HG02981 (cell line): ENCODE measurements around the gene CHAT.

Experiments
- ATAC-seq: cut with Tn5 transposase; IDR thresholded peaks from one replicate; pipeline ENCODE4 v1.9.1; 2021; ENCODE audit warnings: mild to moderate bottlenecking, moderate library complexity; ENCODE audit not compliant: unreplicated experiment

The CHAT gene

DNA sequence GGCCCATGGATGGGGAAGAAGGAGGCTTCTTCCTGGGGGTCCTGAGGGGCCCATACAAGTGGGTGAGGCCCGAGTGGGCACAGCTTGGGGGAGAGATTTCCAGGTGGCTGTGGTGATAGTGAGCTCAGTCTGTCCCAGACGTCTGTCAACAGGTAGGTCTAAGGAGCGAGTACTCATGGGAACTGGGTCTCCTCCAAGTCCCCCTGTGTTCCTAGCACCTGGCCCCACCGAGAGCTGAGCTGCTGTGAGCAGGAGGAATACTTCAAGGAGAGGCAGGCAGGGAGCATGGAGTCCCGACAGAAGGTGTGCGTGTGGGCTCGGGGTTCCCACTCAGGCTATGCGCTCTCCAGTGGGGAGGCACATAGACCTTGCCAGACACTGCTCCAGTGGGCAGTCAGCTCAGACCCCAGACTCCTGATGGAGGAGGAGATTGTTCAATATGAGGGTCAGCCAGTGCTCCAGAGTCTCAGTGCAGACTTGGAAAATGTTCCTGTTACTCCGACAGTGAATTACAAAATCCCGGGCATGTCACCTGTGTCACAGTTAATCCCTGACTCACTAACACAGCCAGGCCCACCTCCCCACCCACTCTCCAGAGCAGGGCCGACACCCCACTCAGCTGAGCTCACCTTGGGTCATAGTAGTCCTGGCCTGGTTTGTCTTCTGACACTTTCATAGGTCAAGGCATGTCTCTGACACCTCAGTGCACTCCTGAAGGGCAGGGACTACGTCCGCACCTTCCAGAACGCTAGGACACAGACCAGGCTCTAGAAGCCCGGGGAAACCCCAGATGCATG is 37.4 kb downstream of the CHAT start:
- ATAC-seq, result no peak

DNA sequence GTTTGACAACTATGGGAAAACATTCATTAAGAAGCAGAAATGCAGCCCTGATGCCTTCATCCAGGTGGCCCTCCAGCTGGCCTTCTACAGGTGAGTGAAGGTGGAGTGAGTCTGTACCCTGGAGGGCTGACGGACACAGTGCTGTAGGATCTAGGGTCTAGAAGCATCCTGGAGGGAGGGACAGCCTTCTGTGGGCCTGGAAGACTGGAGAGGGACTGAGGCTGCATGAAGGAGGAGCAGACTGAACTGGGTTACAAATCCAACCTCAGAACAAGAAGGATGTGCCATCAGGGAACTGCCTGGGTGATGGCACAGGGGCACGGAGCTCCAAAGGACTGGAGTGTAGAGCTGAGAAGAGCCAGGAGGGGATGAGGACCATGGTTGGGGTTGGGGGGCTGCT is 38.1 kb downstream of the CHAT start:
- ATAC-seq, result no peak

DNA sequence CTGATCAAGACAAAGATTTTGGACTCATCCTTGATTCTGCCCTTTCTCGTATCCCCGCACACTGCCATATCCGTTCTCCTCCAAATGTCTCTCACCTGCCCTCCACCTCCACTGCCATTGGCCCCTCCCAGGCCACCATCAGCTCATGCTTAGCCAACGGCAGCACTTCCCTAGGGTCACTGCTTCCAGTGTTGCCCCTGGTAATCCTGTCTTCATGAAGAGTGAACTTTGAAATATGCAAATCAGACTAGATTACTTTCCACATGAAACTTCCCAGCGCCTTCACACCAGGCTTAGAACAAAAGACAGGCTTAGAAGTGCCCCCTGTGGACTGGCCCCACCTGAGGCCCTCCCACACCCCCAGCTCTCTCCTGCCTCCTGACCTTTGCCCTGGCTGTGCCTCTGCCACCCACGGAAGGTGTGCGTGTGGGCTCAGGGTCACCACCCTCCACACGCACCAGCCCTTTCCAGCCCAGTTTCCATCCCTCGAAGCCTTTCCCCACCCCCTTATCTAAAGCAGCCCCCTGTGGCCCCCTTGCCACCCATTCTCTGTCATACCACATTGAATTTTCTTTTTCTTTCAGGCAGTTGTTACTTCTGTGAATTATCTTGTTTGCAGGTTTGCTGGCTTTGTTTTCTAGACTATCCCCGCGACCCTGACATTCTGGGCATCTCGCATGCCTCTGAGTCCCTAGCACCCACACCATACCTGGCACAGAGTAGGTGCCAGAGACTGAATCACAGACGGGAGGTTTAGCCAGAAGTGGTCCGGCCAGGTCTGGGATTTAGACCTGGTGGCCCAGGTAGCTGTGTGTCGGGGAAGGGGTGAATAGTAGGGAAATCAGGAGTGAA is 38.8 kb downstream of the CHAT start:
- no peak for ATAC-seq

DNA sequence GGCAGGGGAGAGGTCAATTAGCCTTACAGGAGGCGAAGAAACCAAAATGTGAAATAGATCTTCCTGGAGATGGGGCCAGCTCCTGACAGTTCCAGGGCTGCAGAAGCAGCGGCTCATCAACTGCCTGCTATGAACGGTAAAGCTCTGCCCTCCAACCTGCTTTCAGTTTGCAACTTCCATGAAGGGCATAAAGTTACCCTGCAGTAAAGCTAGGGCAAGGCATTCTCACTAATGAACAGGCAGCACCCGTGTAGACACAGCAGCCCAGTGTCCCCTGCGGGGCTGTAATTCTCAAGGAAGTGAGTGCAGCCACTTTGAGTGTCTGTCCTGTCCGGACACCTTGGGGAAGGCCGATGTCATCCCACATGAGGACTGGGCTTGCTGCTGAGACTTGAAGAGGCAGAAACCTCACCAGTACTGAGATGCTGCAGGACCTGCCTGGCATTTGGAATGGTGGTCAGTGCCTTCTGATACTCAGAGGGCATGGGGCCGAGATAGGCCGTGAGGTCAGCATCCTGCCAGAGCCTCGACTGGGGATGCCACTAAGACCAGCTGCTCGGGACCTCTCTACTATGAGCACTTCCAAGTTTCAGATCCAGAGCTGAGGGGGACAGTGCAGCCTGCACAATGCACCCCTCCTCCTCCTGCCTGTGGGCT is 39.6 kb downstream of the CHAT start:
- no peak for ATAC-seq

DNA sequence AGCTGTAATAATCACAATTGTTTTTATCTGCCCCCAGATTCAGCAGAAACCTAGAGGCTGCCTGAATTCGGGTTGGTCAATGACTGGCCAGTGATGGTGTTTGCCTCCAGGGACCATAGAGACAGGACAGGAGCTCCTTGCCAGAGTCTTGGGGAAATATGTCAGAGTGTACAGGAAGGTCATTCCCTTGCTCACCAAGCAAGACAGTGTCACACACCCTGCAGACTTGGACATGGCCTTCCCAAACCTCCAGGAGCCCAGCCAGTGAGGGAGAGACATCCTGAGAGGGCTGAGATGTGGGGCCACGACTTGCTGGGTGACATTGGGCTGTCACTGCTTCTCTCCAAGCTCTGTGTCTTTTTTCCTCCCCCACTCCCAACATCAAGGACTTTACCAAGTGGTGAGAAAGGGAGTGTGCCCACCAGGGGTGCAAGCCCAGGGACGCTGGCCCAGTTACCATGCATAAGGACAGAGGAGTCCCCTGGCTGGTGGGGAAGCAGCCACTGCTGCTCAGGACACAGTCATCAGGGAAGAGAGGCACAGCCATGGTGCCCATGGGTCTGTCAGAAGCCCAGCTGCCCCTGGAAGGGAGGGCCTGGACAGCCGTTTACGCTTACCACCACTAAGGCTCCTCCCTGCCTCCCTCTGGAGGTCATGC is 40.3 kb downstream of the CHAT start:
- no peak for ATAC-seq

DNA sequence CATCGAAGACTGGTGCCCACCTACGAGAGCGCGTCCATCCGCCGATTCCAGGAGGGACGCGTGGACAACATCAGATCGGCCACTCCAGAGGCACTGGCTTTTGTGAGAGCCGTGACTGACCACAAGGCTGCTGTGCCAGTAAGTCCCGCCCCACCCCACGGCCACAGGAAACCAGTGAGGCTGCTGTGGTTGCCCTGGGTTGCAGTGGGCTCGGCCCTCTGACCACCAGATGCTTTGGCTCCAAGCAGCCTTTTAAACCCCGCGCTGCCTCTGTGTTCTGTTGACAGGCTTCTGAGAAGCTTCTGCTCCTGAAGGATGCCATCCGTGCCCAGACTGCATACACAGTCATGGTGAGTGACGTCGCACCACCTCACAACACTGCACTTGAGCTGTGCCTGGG is 41.3 kb downstream of the CHAT start:
- ATAC-seq, result no peak

DNA sequence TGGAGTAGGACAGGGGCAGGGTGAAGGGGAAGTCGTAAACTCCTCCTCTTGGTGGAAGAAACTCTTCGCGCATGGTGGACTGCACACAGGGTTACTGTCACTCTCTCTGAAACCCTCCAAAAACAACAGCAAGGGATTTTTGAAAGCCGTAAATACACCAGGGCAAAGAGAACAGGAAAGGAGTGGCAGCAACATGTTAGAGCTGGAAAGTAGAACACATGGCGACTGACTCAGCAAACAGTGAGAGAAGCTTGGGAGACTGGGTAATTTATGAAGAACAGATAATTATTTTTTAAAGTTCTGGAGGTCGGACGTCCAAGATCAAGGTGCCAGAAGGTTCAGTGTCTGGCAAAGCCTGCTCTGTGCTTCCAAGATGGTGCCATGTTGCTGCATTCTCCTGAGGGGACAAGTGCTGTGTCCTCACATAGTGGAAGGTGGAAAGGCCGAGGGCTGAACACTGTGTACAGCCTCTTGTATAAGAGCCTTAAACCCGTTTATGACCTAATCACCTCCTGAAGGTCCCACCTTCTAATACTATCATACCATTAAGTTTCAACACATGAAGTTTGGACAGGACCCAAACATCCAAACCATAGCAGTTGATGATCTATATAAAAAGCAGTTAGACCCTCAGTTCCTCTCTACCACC is 43.1 kb downstream of the CHAT start:
- ATAC-seq, result no peak

DNA sequence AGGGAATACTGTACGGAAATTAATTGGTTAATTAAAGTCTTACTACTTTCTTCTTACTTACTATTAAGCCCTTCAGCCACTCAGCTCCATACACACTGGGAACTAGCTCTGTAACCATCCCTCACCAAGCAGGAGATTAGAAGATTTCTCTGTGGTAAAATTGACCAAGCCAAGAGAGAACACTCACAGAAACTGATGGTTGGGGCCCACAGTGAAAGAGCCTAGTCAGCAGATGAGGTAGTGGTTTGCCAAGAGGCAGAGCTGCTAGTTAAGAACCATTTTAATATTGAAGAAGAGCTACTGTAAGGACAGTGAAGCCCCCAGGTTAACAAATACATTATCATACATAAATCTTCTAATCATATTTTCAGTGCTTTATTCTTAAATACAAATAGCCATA is 43.8 kb downstream of the CHAT start:
- ATAC-seq, result no peak

DNA sequence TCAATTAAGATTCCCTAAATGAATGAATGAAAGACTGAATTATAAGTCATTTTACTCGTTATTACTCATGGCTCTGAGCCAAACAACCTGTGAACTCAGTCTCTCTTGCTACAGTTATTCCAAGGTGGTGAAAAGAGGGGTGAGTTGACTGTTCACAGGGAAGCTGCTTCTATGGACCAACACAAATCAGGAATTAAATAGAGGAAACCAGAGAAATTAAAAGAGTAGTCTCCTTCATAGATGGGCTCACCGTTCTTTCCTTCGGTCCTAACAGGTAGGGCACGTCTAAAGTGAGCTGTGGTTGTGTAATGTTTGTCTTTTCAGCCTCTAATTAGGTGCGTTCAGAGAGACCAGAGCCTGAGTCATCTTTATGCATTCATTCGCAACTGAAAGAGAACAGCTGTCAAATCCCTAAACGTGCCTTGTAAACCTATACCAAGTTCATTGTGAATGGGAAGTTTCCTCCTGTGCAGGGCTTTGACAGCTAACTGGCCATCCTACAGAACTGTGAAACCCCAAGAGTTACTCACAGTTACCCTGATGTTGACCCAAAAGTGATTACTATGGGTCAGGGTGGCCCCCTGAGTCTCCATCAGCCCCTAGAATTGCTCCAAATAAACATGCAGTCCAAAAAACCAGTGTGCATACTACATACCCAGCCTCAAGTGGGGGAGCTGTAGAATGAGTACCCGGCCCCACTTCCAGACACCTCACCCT is 47.5 kb downstream of the CHAT start:
- ATAC-seq, result no peak

DNA sequence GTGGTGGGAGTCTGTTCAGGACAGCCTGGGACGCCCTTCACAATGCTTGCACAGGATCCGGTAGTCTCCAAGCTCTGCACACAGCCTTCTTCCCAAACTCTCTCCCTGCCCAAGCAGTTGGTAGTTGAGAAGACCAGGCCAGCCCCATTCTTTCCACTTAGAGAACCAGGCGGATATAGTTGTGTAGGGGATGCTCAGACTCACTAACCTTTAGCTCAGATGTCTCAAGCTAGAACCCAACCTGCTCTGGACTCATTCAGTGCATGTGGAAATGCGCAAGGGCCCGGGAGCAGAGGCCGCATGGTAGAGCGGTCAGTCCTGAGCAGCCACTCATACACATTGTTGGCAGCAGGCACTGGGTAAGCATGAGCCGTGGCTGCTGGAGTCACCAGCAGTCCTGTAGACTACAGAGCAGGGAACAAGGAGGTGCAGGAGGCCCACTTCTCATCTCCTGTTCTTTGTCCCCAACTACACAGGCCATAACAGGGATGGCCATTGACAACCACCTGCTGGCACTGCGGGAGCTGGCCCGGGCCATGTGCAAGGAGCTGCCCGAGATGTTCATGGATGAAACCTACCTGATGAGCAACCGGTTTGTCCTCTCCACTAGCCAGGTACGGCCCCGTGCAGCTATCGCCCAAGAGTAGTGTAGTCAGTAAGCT is 48.5 kb downstream of the CHAT start:
- no peak for ATAC-seq

DNA sequence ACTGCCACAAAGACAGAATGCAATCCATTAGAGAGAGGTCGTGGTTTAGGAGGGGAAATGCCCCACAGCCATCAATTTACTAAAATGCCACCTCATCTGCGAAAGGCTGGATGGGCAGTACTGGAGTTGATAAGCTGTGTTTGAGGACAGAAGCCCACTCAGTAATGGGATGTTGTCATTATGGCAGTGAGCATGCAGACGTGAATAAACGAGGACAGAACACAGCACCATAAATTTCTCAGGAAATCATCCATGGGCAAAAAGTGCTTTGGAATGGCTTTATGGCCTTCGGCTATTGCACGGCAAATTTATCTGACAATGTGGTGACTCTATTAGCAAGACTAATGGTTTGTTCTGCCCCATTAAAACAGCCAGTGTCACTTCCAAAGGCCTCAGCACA is 49.8 kb downstream of the CHAT start:
- ATAC-seq, result no peak

DNA sequence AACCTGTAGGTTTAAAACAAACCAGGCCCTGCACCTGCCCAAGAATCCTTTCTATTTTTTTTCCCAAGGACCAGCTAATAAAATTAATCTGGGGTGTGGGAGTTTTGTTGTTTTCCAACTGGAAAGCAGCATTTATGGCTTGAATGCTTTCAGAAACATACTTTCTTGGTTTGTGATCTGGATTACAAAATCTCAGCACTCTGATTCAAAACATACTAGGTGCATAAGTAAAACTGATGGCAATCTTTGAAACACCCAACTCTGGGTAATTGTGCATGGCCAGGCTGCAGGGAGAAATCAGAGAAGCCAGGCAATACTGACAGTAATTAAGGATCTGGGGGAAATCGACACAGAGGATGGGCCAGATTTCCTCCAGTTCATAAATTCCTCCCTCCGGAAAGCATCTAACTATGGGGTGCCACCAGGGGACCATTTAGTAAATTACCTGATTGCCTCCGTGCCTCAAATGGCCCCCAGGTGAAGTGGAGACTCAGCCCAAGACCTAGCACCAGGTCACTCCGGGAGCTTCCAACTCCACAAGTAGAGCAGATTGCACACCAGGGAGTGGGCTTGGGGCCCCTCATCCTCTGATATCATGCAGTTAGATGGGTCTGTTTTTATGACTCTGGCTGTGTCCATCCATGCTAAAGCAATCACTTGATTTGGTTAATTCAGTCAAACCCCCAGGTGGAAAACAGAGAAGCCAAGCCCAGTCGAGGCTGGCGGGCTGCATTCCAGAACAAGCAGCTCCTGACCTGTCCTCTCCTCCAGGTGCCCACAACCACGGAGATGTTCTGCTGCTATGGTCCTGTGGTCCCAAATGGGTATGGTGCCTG is 50.4 kb downstream of the CHAT start:
- no peak for ATAC-seq

DNA sequence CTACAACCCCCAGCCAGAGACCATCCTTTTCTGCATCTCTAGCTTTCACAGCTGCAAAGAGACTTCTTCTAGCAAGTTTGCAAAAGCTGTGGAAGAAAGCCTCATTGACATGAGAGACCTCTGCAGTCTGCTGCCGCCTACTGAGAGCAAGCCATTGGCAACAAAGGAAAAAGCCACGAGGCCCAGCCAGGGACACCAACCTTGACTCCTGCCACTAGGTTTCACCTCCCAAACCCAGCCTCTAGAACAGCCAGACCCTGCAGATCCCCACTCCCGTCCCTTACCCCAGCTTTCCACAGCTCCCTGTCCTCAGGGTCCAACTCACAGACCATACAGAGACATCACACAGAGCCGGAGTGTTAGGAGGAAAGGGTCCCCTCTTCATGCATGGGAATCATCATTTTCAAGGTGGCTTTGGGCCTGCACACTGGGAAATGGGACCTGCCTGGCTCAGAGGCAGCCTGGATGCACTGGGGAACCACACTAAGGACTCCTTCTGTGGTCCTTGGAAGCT is 51.1 kb downstream of the CHAT start:
- ATAC-seq, result no peak

DNA sequence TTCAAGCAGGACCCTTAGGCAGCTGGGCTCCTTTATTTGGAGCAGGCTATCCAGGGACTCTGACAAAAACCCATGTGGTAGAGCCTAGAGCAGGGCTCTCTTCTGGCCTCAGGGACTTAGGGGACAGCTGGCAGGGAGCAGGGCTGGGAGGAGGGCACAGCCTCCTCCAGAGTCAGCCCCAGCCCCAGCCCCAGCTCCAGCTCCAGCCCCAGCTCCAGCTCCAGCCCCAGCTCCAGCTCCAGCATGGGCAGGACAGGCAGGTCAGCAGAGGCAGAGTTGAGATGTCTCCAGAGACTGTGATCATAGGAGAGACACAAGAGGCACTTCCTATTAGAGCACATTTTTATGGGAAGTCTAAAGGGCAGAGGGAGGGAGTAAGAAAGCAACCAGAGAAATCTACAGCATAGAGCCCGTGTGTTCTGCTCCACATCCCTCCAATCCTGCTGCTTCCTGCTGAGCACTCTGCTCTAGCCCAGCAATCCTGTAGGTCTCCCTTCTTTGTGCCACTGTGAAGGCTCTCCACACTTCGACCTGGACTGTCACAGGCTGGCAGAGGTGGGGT is 52.3 kb downstream of the CHAT start:
- no peak for ATAC-seq

DNA sequence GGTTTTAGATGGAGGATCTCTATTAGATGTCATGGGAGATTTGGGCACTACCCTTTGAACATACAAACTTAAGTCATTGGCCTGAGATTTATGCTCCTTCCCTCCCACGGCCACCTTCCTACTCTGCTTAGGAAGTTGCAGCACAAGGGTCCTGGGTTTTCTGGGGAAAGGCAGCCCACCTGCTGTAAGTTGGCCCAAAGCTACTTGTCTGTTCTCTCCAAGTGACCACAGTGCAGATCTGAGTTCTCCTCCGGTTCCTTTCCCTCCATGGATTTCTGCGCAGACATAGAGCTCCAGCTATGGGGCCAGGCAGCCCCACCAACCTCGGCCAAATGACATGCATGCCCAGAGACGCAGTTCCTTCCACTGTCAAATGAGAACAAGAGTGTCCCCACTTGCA is 52.8 kb downstream of the CHAT start:
- no peak for ATAC-seq

DNA sequence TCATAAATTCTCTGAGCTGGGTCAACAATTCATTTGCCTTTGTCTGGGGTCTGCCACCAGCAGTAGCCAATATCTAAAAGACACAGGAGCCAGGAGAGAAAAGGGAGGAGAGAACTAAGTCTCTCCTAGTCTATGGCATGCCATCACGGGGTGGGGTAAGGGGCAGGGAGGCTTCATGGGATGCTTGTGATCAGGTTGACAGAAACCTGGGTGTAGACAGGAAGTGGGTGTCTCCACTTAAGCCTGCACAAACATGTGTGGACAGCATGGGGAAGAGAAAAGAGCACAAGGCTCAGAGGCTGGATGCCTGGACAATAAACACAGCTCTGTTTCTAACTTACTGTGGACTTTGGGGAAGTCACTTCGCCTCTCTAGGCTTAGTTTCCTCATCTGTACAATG is 54.2 kb downstream of the CHAT start:
- no peak for ATAC-seq

DNA sequence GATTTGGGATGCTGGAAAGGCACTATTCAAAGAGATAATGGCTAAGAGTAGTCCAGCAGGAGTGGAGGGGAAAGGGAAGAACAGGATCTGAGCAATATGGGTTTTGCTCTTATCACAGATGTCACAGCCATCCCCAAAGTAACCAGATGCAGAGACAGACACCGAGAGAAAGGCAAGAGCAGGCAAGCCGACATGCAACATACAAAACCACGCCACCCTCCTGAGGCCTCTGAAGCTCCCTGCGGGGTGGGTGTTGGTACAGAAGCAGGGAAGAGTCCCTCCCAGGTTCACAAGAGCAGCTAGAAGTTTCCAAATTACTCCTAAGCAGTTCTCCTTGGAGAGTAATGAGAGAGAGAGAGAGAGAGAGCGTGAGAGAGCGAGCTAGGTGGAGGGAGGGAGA is 54.8 kb downstream of the CHAT start:
- ATAC-seq, result no peak

DNA sequence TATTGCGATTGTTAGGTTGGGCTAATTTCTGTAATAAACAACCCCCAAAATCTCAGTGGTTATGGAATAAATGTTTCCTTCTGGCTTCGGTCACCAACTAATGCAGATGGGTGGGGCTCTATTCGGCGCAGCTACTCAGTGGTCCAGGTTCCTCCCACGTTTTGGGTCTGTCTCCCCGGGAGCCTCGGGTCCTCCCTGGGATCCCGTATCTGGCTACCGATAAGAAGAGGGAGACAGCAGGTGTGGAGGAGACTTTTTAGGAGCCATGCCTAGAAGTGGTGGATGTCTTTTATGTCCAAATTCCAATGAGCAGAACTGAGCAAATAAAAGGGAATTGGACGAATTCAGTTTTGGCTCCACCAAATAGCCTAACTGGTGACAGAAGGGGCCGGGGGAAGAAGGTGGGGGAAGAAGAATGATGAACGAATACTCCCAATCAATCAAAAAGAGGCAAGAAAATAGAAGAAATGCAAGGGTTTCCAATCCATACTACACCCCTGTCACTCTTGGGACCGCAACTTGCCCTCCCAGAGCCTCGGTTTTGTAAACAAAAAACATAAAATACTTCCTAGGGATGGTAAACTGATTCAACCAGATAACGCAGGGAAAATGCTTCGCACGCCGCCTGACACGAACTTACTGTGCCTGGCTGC is 65.1 kb downstream of the CHAT start:
- no peak for ATAC-seq
